NCI-H1048 (cell line): ENCODE data around the gene CLDN4.

Source experiments
- DNase-seq: peaks from one replicate; lab custom pipeline; 2025; lab: John Stamatoyannopoulos, UW

Gene CLDN4

DNA sequence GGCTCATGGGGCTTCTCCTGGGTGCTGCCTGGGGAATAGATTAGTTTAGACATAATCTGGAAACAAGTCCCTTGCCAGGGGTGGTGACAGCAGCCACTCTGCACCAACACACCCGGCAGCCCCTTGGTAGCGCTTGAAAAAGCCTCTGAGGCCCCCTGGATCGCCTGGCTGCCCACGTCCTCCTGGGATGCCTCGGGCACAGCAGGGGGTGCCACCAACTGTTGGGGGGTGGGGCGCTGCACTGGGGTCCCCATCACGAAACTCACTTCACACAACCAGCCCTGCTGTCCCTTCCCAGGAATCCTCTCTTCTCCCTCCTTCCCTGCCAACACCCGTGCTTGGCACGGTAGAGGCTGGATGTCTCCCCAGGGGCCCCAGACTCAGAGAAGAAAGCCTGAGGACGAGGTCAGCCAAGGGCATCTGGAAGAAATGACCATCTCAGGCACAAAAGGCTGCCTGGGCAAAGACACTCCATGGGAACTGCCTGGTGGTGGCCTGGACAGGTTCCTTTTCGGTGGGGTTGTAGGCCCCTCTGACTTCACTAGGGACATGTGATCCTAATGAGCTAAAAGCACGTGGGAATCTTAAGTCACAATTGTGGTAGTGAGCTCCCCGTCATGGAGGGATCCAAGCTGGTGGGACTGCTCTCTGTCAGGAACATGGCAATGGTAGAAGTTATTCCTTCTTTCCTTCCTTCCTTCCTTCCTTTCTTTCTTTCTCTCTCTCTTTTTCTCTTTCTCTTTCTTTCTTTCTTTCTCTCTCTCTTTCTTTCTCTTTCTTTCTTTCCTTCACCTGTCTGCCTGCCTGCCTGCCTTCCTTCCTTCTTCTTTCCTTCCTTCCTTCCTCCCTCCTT lies 41.5 kb downstream of the CLDN4 start:
- DNase-seq: no peak

DNA sequence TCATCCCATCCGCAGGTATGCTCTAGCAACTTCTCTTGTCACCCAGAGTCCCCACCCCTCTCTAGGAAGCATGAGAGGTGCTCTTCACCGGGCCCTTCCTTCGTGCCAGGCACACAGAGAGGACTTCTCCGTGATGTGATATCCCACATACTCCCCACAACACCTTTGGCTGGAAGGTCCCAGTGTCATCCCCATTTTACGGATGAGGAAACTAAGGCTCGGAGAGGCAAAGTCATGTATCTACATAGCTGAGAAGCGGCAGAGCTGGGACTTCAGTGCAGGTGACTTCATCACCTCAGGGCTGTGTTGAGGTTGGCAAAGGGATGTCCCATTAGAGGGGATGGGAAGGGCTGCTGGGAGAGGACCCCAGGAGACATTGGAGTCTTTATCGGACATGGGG lies 45.6 kb downstream of the CLDN4 start:
- no peak for DNase-seq

DNA sequence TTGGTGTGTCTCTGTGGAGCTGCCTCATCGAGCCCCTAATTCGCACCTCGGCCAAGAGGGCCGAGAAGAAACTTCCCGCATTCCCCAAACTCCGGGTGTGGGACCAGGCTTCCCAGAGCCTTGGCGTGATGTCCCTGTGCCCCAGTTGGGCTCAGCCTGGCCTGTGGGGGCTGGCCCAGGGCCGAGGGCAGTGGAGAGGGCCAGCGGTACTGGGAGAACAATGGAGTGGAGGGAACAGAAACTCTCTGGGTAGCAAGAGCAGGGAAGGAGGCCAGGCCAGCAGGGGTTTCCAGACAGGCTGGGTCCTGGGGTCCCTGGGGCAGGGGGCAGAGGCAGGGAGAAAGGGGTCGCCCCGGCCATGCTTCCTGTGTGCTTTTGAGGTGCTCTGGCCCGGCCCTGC lies 46.2 kb downstream of the CLDN4 start:
- no peak for DNase-seq

DNA sequence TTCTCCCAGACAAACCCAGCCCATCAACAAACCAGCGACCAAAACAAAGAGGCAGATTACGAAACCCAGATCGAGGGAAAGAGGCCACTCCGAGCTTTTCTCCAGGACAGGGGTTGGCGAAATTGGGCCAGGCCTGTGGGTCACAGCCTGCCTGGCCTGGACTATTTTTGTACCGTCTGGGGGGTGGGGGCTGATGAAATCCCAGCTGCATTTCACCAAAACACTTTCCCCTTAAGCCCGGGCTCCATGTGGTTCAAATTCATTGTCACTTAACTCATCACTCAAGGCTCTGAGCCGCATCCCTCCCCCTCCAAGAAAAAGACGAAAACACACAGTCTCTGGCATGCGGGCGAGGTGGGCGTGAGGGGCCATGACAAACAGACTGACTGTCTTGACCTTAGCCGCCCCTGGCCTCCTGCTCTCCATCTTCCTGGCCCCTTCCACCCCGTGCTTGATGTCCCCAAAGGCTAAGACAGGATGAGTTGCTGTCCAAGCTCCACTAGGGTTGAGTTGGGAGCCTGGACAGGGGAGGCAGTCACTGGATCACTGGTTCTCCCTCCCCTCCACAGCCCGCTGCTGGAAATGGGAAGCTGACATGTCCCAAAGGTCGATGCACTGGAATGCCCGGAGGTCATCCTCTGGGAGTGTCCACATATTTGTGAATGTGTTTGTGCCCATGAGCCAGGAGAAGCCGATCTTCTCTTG lies 49.3 kb downstream of the CLDN4 start:
- no peak for DNase-seq

DNA sequence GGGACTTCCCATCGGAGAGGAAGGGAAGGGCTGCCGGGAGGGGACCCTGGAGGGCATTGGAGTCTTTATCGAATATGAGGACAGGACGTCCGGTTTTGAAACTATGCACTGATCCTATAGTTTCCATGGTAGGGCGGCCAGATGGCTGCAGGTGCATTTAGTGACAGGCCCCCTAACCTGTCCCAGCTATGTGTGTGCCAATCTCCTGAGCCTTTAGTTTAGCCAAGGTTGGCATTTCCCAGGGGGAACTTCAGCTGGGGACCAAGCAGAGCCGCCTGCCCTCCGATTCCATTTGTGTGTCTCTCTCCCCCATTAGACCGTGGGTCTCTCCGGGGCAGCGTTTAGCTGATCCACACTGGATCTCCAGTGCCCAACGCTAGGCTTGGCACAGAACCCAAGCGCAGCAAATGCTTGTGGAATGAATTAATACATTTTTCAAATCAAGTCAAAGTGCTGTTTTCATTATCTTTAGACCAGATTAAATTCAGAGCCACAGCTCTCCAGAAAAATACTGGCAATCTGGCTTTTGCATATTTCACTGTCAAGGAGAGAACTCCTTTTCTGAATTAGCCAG lies 50.0 kb downstream of the CLDN4 start:
- DNase-seq: no peak

DNA sequence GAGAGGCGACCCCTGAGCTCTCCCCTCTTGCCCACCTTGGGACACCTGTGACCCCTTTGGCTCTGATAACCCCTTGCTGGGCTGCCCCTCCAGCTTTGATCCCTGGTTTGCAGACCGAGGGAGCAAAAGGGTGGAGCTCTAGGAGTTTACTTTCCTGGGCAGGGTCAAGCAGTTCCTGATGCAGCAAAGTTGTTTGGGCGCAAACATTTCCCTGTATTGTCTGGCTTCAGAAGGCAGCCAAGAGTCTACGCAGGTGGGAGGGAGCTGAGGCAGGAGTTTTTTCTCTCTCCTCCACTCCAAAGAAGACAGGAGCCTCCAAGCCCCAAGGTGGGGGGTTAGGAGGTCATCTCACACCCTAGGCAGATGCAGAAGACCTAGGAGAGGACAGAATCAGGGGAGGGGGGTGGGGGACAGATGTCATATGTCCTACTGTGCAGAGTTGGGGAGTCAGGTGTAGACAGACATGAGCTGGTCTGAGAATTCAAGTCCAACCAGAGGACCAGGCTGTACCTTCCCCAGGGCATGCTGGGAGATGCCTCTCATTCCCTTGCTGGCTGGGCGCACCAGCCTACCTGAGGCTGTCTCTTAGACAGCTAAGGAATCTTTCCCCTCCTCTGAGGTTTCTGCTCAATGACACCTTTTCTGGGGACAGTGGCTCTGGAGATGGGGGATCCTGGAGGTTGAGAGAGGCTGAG lies 50.7 kb downstream of the CLDN4 start:
- DNase-seq: no peak

DNA sequence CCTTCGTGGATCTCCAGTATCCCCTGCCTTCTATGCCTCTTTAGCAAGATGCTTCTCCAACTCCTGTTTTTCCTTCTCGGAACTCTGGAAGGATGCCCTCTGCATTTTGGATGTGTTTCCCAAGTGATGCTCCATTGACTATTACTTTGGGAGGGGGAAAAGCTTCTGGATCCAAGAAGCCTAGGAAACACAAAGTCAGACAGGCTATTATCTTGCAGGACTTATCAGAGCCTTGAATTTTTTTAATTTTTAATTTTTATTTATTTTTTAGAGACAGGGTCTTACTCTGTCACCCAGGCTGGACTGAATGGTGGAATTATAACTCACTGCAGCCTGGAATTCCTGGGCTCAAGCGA lies 51.2 kb downstream of the CLDN4 start:
- DNase-seq: no peak
